DMS114 treated with DMSO at 0.1 percent for 48 hours (cell line): Measurements from ENCODE around the gene CRYAA.
"Not testable (repeated sequence)": the region's sequence is repeated elsewhere in the genome, so short reads cannot be mapped to it uniquely, and the experiment has no call there.

Experiments used
- DNase-seq: peaks from one replicate; lab custom pipeline; 2025; ENCODE audit not compliant: unreplicated experiment; lab: John Stamatoyannopoulos, UW

CRYAA gene

DNA sequence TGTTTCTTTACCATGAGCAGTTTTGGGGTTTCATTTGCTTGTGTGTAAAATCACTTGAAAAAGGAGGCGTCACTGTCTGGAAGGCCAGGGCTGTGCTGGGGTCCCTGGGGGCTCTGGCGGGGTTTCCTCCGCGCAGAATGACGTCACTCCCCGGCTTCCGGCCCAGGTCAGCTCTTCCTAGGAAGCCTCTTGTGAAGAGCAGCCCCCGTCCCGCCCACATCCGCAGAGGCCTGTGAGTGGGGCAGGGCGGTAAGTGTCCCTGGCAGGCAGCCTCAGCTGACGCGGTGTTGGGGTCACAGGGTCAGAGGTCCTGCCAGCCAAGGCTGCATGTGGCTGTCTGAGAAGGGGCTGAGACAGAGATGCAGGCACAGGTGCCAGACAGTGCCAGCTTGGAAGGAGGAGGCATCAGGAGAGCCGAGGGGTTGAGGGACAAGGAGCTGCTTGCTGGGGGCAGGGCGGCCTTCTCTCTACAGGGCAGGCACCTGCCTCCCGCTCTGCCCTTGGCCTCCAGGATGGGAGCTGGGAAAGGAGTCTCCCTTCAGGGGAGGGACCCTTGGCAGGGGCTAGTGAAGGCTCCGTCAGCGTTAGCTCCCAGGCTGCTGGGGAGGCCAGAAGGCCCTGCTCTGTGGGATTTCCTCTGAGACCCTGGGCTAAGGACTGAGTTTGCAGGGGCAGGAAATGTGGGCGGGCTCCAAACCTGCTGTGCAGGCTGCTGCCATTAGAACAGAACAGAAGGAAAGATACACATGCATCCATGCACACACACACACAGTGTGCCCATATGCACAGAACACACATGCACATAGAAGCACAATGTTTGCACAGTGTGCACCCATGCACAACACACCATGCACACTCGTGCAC is 8.5 kb downstream of the CRYAA start:
- DNase-seq, result not testable (repeated sequence)

DNA sequence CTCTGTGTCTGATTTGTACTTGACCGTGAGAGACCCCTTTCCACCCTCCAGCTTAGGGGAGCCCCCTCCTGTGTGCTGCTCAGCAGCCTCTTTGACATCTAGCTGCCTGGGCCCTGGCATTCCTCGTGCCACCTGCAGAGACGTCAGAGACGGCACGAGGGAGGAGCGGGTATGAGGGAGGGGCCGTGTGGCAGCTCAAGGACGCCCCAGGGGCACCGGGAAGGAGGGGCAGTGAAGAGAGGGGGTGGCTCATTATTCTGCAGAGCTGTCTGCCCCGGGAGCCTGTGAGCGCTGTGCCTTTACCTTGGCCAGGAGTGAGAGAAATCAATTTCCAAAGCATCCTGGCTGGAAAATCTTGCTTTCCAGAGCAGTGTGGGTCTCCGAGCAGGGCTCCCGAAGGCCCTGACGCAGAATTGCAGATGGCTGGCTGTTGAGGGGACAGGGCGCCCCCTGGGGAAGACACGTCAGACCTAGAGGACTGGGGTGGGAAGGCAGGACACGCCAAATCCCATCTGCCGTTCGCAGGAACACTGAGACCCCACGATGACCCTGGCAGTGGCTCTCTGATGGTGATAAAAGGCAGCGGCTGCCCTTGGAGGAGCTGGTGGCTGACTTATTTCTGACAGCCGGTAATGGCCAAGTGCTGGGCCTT is 9.5 kb downstream of the CRYAA start:
- not testable (repeated sequence) for DNase-seq

DNA sequence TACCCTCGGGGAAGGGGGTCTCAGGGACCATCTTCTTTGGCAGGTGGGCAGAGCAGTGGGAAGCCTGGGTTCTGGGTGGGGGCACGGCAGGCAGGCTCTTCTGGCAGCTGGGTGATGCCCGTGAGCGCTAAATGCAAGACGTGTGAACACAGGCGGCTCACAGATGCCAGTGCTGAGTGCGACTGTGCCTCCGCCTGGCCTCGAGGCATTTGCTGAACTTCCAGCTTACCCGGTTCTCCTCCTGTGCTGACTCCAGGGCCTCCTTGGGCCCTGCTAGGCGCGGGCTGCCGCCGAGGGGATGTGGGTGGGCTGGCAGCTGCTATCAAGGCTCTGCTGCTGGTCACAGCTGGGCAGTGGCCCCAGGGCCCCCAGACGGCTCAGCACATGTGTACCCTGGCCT is 12.2 kb downstream of the CRYAA start:
- not testable (repeated sequence) for DNase-seq

DNA sequence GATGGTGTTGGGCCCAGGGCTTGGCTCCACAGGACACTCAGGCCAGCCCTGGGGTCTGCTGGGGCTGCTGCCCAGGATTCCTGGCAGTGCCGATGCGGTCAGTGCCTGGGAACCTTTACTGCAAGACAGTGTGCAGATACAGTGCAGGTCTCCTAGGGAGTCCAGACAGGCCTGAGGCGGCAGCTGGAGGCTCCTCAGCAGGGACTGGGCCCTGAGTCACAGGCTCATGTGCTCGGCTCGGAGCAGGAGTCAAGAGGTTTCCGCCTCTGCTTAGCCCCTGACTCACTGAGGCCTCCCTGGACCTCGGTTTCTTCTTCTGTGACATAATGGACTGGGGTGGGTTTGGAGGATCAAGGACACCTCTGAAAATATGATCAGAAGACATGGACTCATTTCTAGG is 18.5 kb downstream of the CRYAA start:
- DNase-seq, result not testable (repeated sequence)

DNA sequence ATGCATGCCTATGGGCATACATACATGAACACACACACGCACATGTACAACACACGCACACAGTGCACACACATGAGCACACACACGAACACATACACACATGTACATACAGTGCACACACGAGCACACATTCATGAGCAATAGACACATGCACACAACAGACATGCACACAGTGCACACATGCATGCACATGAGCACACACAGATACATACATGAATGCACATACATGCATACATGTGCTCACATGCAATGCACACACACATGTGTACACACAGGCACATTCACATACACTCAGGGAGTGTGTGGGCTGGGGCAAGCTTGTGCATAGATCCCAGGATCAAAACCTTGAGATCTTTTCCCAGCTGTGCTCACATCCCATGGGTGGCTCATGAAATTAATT is 18.9 kb downstream of the CRYAA start:
- DNase-seq, result no peak

DNA sequence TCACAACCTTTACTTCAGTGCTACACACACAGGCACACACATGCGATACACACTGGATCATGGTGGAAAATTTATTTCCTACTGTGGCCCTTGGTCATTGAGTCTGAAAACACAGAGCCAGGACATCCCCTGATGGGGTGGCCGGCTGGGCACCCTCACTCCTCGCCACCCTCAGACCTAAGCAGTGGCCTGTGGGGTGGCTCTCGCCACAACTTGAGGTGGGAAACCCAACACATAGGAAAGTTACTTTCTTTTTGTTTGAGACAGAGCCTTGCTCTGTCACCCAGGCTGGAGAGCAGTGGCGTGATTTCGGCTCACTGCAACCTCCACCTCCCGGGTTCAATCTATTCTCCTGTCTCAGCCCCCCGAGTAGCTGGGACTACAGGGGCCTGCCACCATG is 19.4 kb downstream of the CRYAA start:
- no peak for DNase-seq

DNA sequence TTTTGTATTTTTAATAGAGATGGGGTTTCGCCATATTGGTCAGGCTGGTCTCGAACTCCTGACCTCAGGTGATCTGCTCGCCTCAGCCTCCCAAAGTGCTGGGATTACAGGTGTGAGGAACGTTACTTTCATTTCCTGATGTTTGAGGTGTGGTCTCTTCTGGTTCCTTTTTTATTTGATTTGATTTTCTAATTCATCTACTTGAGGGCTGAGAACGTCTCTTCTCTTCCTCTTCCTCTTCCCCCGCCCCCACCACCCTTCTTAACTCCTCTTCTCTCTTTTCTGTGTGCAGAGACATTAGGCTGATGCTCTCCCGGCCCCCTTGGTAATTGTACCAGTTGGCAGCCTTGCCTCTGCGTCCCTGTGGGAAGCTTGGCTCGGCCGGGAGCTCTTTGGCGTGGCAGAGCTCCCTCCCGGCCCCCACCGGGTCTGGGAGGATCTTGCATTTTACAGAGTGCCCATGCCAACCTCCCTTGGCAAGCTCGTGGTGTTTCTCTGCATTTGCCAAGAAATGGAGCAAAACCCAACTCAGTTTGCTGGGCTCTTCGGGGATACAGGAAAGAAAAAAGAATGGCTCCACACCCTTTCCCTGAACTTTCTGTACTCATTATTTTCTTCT is 19.9 kb downstream of the CRYAA start:
- no peak for DNase-seq

DNA sequence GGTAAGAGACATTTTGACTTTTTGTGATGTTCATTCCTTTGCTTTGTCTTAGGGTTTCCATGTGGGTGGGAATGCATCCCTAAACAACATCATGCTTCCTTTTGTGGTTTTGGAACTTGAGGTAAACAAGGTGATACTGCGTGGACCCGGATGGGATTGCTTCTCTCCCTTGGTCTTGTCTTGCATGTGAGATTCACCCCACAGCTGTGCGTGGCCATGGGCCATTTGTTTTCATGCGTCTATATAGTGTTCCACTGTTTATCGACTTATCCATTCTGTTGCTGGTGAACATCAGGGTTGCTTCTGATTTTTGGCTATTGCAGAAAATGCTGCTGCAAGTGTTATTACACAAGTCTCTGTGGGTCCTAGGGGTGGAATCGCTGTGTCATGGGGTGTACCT is 21.1 kb downstream of the CRYAA start:
- no peak for DNase-seq

DNA sequence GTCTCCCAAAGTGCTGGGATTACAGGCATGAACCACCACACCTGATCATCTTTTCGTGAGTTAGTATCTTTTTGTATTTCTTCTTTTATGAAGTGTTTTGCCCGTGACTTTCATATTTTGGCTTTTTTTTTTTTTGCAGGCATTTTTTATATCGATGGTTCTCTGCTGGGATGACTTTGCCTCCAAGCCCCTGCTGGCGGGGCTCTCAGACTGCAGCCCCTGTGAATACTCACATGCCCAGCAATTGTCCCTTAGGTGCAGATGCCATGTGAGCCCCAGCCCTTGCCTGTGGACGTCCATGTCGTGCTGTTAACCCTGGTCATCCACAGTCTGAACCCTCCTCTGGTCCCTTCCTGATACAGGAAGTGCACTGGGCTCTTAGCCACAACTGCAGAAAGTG is 21.7 kb downstream of the CRYAA start:
- DNase-seq, result no peak

DNA sequence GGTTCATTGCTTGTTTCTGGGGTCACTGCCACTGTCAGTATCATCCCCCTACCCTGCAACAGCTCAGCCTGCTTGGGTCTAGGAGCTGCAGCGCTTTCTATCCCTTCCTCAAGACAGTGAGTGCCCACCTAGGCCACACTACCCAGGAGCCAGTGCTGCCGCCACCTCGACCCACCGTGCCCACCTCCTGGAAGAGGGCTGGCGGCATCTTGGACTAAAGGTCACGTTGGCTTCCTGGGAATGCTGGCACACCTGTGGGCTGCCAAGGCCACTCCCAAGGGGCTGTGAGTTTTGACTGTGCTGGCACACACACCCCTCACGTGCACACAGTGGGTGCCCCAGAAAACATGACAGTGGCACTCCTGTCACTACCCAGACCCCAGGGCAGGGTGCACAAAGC is 22.1 kb downstream of the CRYAA start:
- no peak for DNase-seq

DNA sequence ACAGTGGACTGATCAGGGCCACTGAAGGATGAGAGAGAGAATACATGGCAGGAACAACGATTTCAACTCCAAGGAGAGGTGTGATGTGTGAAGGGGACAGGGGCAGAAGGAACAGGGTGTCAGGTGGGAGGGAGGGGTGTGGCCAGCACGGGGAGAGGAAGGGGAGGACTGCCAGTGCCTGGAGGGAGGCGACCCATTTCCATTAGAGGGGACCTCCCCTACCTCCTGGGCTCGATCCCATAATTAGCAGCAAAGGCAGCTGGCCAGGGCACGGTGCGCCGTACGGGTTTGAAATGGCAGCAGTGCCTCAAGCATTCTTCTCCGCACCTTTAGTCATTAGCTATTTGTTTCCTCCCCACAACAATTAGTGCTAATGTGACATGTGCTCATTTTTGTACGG is 22.7 kb downstream of the CRYAA start:
- DNase-seq, result no peak

DNA sequence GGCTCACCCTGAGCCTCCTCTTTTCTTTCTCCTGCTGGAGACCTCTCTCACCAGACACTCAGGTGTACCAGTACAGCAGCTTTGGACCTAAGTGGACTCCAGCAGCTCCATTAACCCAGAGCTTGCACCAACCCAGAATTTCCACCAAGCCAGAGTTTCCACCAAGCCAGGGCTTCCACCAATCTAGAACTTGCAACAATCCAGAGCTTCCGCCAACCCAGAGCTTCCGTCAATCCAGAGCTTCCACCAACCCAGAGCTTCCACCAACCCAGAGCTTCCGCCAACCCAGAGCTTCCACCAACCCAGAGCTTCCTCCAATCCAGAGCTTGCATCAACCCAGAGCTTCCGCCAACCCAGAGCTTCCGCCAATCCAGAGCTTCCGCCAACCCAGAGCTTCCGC is 23.2 kb downstream of the CRYAA start:
- DNase-seq, result no peak

DNA sequence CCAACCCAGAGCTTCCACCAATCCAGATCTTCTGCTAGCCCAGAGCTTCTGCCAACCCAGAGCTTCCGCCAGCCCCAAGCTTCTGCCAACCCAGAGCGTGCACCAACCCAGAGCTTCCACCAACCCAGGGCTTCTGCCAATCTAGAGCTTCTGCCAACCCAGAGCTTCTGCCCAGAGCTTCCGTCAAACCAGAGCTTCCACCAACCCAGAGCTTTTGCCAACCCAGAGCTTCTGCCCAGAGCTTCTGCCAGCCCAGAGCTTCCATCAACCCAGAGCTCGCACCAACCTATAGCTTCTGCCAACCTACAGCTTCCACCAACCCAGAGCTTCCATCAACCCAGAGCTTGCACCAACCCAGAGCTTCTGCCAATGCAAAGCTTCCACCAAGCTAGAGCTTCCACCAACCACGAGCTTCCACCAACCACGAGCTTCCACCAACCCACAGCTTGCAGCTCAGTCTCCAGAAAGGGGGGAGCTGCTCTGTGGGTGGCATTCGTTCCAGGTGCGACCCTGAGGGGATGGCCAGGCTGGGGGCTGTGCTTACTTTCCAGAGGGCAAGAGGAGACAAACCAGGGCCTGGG is 23.8 kb downstream of the CRYAA start:
- no peak for DNase-seq

DNA sequence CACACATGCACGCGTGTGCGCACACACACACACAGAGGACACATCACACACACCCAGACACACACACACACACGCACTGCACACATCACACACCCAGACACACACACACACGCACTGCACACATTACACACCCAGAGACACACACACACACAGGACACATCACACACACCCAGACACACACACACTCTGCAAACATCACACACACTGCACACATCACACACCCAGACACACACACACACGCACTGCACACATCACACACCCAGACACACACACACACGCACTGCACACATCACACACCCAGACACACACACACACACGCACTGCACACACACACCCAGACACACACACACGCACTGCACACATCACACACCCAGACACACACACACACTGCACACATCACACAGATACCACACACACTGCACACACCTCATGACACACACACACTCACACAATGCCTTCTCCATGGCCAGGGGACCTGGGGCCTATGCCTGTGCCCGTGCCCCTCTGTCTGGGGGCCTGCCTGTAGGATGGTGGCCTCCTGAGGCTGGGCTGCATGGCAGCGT is 24.4 kb downstream of the CRYAA start:
- DNase-seq, result no peak

DNA sequence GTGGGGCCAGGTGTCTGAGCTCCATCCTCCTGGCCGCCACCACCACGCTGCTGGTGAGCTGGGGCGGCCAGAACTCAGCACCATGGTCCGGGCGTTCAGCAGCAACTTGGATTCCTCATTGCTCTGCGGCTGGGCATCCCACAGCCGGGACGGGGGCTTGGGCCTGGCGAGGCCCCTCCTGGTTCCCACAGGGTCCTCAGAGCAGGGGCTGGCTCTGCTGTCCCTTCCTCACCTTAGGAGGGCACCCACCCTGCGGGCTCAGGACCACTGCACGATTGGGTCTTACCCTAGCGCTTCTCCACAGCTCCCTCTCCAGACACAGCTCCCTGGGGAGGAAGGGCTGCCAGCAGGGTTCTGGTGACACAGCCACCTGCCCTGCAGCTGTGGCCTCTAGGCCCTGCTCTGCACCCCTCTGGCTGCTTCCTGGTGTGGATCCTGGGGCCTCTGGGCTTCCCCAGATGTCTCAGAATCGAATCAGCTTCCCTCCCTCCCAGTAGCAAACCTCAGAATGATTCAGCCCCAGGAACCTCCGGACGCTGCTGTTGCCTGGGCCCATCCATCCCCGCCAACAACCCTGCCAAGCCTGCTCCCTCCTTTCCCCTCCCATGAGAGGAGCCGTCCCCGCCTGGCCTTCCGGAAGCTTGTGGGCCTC is 25.0 kb downstream of the CRYAA start:
- no peak for DNase-seq

DNA sequence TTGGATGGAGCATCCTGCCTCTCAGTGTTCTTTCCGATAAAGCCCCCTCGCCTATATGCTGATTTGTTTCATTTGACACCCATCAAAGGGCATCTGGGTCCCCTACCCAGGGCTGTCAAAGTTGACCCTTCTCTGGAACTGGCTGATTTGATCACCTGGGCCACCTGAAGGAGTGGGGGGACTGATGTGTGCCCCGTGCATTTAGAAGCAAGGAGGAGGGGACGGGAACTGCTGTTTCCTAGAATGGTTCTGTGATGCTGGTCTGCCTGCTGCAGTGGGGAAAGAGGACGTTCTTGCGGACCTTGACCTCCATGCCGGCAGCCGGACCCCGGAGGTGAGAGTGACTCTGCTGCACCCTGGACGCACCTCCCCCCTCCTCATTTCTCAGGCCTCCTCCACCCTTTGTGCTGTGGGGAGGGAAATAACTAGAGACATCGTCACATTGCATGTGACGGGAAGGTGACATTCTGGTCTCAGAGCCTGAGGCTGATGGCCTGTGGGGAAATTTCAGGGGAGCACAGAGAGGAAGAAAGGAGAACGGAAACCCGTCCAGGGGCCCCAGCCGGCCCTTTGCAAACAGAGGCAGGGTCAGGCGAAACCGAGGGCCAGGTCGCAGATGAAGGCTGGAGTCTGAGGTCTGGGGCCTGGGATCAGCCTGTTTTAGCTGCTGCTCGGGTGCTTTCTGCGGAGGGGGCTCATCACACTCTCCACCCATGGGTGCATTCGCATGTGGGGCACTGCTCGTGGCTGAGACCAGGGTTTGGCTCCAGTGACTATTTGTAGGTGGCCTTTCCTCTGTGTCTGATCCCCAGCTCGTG is 25.7 kb downstream of the CRYAA start:
- DNase-seq, result no peak

DNA sequence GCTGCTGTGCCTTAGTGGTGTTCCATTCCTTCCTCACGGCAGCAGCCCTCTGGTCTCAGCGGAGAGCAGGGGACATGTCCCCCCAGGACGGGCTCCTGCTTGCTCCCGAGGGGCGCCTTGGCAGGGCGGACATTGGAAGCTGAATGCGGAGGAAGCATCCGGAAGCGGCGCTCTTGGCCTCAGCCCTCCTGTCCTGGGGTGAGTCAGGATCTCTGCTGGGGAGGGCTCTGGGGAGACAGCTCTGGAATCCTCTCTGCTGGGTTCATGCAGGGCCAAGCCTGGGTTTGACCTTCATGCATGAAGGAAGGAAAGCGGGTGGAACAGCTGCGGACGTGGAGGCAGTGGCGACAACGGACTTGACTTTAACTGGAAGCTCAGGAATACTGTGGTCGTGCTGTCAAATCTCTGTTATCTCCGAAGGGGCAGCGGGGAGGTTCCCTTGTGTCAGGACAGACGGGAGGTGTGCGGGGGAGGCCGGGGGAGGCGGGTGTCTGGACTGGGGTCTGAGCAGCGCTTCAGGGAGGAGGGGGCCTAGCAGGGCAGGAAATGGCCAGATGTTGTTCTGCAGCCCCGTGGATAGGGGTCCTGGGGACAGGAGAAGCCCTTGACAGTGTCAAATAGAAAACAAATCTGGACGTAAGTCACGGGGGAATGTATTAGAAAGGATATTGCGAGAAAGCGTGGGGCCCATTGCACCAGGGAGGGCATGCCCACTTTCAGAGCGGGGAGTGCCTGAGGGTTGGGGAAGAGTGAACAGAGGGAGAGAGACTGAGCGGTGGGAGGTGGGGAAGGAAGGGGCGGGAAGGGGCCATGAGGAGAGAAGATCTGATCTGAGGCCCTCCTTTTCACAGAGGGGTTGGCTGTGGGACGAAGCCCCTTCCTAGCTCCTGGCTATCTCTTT is 26.6 kb downstream of the CRYAA start:
- DNase-seq, result no peak

DNA sequence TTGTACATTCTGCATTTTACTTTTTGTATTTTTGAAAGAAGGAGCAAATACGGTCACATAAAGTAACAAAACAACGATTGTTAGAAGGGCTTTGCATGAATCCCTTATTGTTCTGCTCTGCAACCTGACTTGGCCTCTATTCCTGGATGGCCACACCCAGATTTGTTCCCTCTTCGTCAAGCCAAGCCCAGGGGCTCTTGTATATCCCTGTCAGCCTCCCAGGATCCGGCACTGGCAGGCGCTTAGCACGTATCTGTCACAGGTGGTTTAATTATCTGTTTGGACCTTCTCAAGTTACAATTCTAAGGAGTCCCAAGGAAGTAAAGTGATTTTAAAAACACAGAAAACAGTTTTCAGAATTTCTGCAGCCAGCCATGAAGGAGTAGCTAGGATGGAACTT is 28.0 kb downstream of the CRYAA start:
- no peak for DNase-seq

DNA sequence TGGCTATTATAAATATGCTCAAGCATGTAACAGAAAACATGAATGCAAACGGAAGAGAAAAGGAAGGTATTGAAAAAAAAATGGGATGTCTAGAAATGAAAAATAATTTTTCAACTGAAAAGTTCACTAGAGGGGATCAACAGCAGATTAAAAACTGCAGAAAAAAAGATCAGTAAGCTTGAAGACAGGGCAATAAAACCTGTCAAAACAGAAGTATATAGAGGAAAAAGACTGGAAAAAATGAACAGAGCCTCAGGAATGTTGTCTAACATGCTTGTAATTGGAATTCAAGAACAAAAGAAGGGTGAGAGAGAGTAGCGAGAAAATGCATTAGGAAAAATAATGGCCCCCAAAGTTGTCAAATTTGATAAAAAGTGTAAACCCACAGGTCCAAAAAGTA is 29.6 kb downstream of the CRYAA start:
- DNase-seq, result no peak
